ENCODE measurements around the gene DGKE. TPM values are rescaled to one million over a fixed set of nuclear protein-coding genes. Genes with fewer than 3 reads are reported as not detected.

DGKE gene
- polyA plus RNA-seq, 4 donors = 4.1 to 6.6 (median 4.9) TPM

DNA sequence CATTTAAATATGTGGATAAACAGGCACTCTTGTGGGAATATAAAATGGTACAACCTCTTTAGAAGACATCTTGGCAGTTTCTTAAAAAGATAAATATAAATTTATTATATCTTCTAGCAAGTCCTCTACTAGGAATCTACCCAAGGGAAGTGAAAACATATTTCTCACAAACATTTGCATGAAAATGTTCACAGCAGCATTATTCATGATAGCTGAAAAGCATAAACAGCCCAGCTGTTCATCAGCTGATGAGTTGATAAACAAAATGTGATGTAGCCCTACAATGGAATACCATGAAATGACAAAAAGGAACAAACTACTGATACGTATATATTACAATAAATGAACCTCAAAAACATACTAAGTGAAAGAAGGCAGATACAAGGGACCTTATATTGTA, 12.0 kb downstream of the DGKE start:
- no peak for DNase-seq (ENCODE audit: low read depth in 4 of 4, low spot score in 3 of 4)

DNA sequence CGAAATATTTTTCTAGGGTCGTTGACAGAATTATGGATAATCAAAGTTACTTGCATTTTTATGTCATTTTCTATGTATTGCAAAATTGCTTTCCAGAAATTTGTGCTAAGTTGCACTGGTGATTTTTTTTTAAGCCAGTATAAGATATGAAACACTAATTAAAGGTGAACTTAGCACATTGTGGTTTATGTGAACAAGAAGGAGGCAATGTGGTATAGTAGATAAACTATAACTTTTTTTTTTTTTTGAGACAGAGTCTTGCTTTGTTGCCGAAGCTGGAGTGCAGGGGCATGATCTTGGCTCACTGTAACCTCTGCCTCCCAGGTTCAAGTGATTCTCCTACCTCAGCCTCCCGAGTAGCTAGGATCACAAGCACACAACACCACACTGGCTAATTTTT, 13.2 kb downstream of the DGKE start:
- no peak for DNase-seq (ENCODE audit: low read depth in 4 of 4, low spot score in 3 of 4)

DNA sequence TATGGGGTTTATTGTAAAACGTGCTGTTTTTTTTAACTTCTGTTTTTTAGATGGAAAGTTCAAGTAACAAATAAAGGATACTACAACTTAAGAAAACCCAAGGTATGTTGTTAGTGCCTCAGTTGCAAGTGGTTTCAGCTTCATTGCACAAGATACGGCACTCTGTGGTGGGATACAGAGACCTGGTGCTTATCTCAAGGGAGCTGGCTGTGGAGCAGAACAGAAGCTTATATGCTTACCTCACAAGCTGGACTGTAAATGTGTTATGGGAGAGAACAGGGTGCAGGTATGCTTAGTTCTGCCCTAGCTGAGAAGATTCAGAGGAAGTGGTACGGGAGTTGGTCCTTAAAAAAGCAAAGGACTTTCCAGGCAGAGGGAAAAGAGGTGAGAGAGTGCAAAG, 15.2 kb downstream of the DGKE start:
- no peak for DNase-seq (ENCODE audit: low read depth in 4 of 4, low spot score in 3 of 4)

DNA sequence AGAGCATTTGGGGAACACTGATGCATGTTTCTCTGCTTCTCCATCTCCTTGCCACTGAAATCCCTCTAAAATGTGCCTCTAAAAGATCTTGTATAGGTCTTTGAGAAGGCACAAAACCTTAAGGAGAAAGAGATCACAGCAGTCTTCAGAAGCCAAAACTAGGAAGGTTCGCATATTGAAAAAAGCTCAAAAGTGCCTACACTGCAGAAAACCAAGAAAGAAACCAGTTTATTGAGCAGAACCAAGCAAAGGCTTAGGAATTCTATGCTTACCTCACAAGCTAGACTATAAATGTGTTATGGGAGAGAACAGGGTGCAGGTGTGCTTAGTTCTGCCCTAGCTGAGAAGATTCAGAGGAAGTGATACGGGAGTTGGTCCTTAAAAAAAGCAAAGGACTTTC, 16.6 kb downstream of the DGKE start:
- DNase-seq (ENCODE audit: low read depth in 4 of 4, low spot score in 3 of 4) = no peak

DNA sequence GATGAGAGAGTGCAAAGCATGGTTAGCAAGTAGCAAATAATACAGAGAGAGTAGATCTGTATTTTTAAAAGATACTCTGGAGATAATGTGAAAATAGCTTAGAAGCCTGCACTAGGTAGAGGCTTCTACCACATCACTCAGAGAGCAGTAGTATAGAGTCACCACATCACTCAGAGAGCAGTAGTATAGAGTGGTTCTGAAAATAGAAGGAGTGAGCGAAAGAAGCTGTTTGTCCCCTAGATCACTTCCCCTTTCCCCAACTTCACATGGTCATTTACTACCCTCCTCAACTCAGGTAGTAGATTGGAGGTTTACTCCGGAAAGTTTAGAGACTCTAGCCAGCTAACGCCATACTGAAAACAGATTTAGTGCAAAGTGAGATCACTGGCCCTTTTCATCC, 17.1 kb downstream of the DGKE start:
- DNase-seq (ENCODE audit: low read depth in 4 of 4, low spot score in 3 of 4) = no peak

GRCh38 chr17:56861899-56862298, 27.9 kb downstream of the DGKE start:
- no peak for DNase-seq (ENCODE audit: low read depth in 4 of 4, low spot score in 3 of 4)

DNA sequence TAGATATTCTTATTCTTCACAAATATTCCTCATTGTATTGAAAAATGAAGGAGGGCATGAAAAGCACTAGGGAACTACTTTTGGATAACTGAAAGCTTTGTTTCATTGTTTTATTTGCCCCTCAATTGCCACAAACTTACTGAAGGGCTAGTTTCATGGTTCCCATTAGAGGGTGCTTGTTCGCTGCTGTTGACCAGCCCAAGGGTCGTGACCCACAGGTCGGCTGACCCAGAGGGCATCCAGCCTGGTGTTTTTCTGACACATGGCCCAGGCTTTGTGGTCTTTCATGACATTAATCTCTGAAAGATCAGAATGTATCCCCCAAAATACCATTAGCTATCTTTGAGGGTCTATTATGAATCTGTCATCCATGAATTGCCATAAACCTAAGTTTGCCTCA, 30.0 kb downstream of the DGKE start:
- DNase-seq (ENCODE audit: low read depth in 4 of 4, low spot score in 3 of 4) = no peak

DNA sequence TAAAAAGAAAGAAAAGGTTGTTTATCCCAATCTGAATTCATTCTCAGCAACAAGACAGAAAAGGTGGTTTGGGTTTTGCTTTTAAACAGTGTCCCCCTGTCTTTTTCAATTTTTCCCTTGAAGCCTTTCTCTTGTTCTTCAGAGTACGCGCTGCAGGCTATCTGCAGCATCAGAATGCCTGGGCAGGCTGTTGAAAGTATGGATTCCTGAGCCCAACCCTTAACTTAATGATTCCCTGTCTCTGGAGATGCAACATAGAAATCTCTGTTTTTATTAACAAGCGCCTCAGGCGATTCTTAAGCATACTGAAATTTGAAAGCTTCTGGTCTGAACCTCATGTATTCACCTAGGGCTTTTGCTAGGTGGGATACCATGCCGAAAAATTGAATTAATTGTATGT, 32.1 kb downstream of the DGKE start:
- no peak for DNase-seq (ENCODE audit: low read depth in 4 of 4, low spot score in 3 of 4)

DNA sequence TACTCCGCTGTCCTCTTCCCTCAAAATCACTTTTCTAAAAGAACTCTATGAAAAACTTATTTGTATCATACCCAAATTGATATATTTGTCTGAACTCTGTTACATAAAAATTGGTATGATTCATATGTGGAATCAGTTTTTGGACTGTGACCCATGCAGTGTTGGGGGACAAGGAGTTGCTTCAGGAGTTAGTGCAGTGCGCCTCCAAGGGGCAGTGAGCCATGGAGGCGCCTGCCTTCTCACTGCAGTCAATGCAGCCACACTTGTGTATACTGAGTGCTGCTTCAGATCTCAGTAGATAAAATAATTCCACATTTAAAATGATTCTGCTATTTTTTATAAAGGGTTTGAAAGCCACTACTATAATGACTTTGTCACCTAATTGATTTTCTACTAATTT, 32.5 kb downstream of the DGKE start:
- no peak for DNase-seq (ENCODE audit: low read depth in 4 of 4, low spot score in 3 of 4)

DNA sequence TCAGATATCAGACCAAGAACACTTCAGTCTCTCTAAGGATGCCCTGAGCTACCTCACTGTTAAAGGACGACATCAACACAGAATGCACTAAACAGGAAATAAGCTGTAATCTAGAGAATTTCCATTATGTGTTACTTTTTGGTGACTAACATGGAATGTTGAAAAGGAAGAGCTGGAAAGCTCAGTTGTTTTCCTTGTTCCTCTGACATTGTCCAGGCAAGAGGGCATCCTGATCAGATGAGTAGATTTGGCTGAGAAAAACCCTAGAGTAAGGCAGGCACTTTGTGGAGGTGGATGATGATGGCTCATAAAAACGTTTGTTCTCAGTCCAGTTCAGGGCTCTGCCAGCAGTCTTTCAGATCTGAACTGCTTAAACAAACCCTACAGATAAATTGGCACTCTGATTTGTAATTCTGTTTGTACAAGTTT, 34.0 kb downstream of the DGKE start:
- no peak for DNase-seq (ENCODE audit: low read depth in 4 of 4, low spot score in 3 of 4)

GRCh38 chr17:56868716-56869115, 34.8 kb downstream of the DGKE start:
- no peak for DNase-seq (ENCODE audit: low read depth in 4 of 4, low spot score in 3 of 4)

DNA sequence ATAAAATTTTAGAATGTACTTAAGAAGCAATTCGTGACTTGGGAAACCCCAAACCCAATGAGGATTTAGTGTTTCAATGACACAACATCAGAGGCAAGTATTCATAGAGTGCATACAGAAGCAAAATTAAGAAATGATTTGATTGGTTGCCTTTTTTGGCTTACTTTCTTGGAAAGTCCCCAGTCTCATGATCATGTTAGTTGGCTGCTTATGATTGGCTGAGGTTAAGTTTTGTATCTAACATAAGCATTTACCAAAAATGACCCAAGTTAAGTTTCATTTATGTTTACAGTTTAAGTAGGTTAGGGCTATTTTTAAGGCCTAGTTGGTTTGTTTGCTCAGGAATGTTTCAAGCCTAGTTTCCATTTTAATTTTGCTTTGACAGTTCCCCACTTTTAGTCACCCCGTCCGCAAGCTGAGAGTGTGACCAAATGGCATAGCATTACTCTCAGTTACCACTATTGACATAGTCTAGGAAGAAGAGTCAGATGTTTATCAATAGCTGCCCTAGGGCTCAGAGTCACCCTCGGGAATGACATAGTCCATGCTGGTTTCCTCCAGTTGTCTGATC, 36.2 kb downstream of the DGKE start:
- DNase-seq (ENCODE audit: low read depth in 4 of 4, low spot score in 3 of 4) = no peak

DNA sequence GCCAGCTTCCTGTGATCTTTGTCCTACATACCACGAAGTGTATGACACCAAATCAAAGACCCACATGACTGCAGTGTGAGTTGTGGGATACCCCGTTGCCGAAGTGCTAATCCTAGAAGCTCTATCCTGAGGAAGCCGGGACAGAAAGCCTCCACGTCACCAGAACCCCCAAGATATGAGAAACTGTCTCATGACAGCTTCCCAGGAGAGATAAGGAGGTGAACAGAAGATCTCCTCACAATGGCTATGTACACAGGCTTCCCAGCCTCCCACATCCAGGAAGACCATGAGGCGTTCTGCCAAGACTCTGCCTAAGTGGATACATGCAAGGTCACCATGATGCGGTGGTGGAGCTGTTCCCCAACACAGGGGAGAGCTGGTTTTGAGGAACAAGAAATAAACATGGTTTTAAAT, 42.8 kb downstream of the DGKE start:
- DNase-seq (ENCODE audit: low read depth in 4 of 4, low spot score in 3 of 4) = no peak

DNA sequence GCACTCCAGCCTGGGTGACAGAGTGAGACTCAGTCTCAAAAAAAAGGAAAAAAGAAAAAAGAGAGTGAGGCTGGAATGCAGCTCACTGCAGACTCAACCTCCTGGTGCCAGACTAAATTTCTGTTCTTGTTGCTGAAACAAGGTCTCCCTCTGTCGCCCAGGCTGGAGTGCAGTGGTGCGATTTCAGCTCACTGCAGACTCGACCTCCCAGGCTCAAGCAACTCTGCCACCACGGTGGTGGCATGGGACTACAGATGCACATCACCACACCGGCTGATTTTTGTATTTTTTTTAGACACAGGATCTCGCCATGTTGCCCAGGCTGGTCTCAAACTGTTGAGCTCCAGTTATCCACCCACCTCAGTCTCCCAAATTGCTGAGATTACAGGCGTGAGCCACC, 45.3 kb downstream of the DGKE start:
- DNase-seq (ENCODE audit: low read depth in 4 of 4, low spot score in 3 of 4) = no peak

- no peak for DNase-seq (ENCODE audit: low read depth in 4 of 4, low spot score in 3 of 4)
These were observed 46.2 kb downstream of the DGKE start for GRCh38 chr17:56880133-56880532.

- no peak for DNase-seq (ENCODE audit: low read depth in 4 of 4, low spot score in 3 of 4)
These were observed 46.6 kb downstream of the DGKE start for GRCh38 chr17:56880571-56880970.

DNA sequence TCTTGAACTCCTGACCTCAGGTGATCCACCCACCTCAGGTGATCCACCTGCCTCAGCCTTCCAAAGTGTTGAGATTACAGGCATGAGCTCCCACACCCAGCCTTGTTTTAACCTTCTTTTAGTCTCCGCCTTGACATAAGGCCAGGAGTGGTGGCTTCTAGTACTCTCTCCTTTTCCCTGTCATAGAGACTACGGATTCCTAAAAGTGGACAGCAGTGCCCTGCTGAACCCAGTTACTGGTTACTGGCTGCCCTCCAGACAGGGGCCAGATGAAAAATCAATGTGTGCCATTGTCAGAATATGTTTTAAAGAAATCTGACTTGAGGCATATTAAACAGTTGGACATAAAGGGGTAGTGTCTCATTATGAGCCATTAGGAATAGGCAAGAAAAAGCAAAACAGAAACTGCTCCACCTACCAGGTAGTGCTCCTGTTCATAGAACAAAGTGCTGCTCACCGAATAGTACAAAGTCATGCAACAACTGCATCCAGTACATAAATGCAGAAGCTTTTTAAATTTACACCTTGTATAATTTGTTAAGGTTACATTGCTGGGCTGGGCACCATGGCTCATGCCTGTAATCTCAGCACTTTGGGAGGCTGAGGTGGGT, 47.8 kb downstream of the DGKE start:
- no peak for DNase-seq (ENCODE audit: low read depth in 4 of 4, low spot score in 3 of 4)

- no peak for DNase-seq (ENCODE audit: low read depth in 4 of 4, low spot score in 3 of 4)
These were observed 49.7 kb downstream of the DGKE start for GRCh38 chr17:56883616-56884015.

DNA sequence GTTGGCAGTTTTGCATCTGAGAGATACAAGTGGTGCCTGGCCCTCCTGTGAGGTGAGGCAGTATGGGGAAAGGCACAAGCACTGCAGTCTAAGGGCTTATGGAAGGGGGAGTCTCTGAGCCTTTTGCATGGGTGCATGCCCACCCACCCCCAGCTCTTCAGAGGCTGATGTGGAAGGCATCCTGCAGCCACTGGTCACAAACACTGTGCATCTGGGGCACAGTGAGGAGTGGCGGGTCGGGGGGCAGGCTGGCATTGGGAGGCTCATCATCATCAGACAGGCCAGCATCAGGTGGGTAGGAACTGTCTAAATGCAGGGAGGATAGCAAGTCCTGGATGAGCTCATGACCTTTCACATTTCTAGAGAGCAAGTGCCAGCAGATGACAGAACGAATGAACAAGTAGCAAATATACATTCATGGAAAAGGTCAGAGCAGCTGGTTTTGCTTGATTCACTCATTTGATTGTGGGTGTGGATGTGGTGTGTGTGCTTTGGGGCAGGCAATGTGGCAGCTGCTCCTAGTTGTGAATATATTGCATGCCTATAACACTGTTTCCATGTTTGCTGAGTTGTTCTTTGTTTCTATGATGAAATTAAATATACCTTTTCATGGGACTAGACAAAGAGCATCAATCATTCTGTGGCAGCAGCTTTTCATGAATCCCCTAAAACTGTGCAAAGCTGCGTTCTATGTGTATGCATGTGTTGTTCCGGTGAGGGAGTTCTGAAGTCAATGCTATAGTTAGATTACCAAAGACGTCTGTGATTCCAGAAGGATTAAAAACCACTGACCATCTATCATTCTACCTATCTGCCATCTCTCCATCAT, 50.7 kb downstream of the DGKE start:
- no peak for DNase-seq (ENCODE audit: low read depth in 4 of 4, low spot score in 3 of 4)

DNA sequence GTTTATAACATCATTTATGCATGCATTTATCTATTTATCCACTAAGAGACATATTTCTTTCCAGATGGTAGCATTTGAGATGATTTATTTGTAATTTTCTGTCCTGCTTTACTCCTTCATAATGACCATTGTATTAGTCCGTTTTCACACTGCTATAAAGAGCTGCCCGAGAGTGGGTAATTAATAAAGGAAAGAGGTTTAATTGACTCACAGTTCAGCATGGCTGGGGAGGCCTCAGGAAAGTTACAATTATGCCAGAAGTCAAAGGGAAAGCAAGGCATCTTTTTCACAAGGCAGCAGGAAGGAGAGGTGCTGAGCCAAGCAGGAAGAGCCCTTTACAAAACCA, 51.3 kb downstream of the DGKE start:
- no peak for DNase-seq (ENCODE audit: low read depth in 4 of 4, low spot score in 3 of 4)

GRCh38 chr17:56886288-56886731, 52.4 kb downstream of the DGKE start:
- no peak for DNase-seq (ENCODE audit: low read depth in 4 of 4, low spot score in 3 of 4)

DNA sequence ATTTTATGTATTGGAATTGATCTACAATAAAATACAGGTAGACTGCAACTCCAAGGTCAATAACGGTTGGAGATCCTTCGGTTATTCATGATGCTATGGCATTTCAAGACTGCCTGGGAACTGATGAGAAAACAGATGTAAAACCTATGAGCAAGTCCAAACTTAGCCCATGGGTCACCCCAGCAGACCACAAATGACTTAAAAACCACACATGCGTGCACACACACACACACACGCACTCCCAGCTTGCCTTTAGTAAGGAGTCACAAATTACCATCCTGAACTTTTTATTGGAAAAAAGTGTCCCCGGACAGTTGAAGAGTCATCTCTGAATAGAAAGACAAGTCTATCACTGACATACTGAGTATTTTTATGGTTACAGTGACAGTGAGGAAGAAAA, 53.2 kb downstream of the DGKE start:
- no peak for DNase-seq (ENCODE audit: low read depth in 4 of 4, low spot score in 3 of 4)

Measured in left renal pelvis (tissue), 4 donors.